Central memory CD4-positive, alpha-beta T cell (primary cell): ENCODE measurements around the gene GRPR.

ENCODE experiments used
- DNase-seq: peaks from one replicate; pipeline ENCODE4 v3.0.0; 2022

The GRPR gene

GRCh38 chrX:16186380-16187007, 63.1 kb downstream of the GRPR start:
- DNase-seq, result no peak

- DNase-seq, result no peak
Observed at GRCh38 chrX:16187024-16187760, 63.8 kb downstream of the GRPR start.

DNA sequence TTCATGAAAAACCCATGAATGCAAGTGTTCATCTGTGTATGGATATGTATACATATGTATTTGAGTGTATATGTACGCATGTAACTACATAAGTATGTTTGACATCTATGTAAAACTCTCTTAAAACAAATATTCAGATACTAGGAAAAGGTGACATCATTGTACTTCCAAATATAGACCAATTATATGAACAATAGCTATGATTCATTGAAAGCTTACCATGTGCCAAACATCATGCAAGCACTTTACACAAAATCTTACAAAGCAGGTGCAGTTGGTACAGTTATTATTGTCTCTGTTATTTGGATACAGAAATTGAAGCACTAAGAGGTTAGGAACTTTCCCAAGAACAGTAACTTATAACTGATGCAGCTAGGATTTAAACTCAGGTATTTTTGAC, 65.3 kb downstream of the GRPR start:
- DNase-seq, result no peak

DNA sequence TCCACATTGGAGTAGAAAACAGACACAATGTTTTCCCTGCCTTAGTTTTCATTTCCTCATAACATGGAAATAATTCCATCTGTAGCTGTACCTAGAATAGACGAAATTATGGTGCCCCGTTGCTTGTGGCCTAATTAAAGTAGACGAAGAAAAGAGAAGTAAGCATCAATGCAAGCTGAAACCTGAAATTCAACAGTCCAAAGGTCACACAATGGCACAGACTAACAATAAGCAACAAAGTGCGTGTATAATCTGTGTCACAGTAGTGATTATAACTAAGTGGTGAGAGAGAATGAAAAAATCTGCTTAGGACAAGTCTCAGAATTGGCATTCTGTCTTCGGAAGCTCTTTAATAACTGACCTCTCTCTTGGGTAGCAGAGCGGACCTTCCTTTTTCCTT, 68.2 kb downstream of the GRPR start:
- DNase-seq, result no peak

- no peak for DNase-seq
Observed at GRCh38 chrX:16196829-16197228, 73.5 kb downstream of the GRPR start.

GRCh38 chrX:16199343-16199742, 76.0 kb downstream of the GRPR start:
- no peak for DNase-seq

DNA sequence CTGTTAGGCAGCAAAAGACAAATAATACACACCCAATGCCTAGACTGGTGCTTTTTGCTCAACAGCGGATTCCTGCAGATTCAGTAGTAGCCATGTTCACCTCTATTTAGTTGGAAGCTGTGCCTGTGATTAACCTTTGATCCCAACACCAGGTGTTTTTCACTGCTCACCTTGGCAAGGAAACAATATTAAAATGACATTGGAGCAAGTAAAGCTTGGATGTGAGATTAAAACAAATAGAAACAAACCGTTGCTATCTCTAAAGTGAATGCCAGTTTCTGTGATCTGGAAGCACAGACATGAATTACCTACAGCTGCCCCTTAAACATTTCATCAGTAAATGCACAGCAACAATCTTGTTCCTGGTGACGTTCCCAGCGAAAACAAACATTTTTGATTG, 79.6 kb downstream of the GRPR start:
- no peak for DNase-seq
